ENCODE results near the gene CIAPIN1.
"Not testable (repeated sequence)": the region's sequence is repeated elsewhere in the genome, so short reads cannot be mapped to it uniquely, and the experiment has no call there.

The CIAPIN1 gene

GRCh38 chr16:57462209-57462977, 15.2 kb upstream of the CIAPIN1 start, which contains the start of gene POLR2C:
TSS of gene POLR2C (plus strand) at chr16:57462679. CDS start at chr16:57462725, 46 bp downstream.
- peak within 1 kb of the TSS; percentile 90 for H3K4me3 ChIP-seq (replicated peaks; ENCODE audit: low read depth, low read length)
- peak; percentile 95 for TF ChIP-seq CTCF (IDR thresholded peaks at IDR 0.05; ENCODE audit: low read length, missing control alignments)
- peak; percentile 90 for DNase-seq (ENCODE audit: low read depth)

DNA sequence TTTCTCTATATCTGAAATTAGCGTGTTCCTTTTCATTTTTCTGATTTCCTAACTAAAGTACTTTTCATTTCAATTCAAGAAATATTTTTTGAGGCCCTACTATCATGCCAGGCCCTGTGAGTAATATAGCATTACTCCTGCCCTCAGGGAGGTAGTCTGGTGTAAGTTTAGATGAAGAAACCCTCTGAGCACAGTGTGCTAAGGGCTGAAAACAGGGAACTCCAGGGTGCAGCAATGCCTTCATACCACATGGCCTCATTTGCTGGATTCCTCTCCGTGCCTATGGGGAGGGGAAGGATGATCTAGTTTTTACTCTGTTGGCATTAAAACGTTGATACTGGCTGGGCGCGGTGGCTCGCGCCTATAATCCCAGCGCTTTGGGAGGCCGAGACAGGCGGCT, 4.8 kb upstream of the CIAPIN1 start:
- H3K4me3 ChIP-seq (replicated peaks; ENCODE audit: low read depth, low read length), result no peak overlapping the region
- no peak for DNase-seq (ENCODE audit: low read depth)
- no peak for TF ChIP-seq CTCF (IDR thresholded peaks at IDR 0.05; ENCODE audit: low read length, missing control alignments)

- peak overlapping the region; percentile 94 for H3K4me3 ChIP-seq (replicated peaks; ENCODE audit: low read depth, low read length)
- peak; percentile 34 for DNase-seq (ENCODE audit: low read depth)
- TF ChIP-seq CTCF (IDR thresholded peaks at IDR 0.05; ENCODE audit: low read length, missing control alignments), result no peak
Observed at GRCh38 chr16:57446531-57447185, 527 bp downstream of the CIAPIN1 start.

DNA sequence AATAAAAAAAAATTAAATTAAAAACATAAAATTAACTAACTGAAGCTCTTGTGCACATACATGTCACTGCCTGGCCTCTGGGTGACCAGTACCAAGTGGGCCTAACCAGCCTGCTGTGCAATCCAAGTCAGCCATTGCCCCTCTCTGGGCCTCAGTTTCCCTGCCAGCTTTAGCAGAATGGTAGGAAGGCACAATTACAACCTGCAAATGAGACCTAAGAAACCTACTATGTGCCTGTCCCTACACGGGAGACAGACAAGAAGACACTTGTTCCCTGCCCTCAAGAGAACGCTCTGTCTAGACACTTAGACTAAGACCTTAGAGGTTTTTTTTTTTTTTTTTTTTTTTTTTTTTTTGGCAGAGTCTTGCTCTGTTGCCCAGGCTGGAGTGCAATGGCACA, 1.7 kb downstream of the CIAPIN1 start:
- no peak for TF ChIP-seq CTCF (IDR thresholded peaks at IDR 0.05; ENCODE audit: low read length, missing control alignments)
- DNase-seq (ENCODE audit: low read depth), result no peak
- no peak overlapping the region for H3K4me3 ChIP-seq (replicated peaks; ENCODE audit: low read depth, low read length)

- peak; percentile 27 for DNase-seq (ENCODE audit: low read depth)
- no peak for TF ChIP-seq CTCF (IDR thresholded peaks at IDR 0.05; ENCODE audit: low read length, missing control alignments)
- H3K4me3 ChIP-seq (replicated peaks; ENCODE audit: low read depth, low read length), result no peak overlapping the region
Observed at GRCh38 chr16:57444711-57445110, 2.5 kb downstream of the CIAPIN1 start.

DNA sequence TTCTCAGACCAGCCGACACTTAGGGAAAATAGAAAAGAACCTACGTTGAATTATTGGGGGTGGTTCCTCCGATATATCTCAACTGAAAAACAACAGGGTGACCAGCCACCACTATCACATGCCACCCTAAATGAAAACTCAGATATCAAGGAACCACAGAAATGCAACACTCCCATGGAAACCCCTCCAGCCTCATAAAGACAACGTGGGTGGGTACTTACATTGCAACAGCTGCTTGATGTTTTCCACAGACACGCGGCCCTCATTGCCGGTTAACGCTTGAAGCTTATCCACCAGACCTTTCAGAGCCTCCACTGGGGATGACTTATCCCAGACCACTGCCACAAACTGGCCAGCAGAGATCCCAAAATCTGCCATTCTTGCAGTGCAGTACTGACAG, 6.6 kb downstream of the CIAPIN1 start:
- not testable (repeated sequence) for DNase-seq (ENCODE audit: low read depth); H3K4me3 ChIP-seq (replicated peaks; ENCODE audit: low read depth, low read length)

GRCh38 chr16:57439947-57440346, 7.2 kb downstream of the CIAPIN1 start:
- H3K4me3 ChIP-seq (replicated peaks; ENCODE audit: low read depth, low read length); DNase-seq (ENCODE audit: low read depth): not testable (repeated sequence)

DNA sequence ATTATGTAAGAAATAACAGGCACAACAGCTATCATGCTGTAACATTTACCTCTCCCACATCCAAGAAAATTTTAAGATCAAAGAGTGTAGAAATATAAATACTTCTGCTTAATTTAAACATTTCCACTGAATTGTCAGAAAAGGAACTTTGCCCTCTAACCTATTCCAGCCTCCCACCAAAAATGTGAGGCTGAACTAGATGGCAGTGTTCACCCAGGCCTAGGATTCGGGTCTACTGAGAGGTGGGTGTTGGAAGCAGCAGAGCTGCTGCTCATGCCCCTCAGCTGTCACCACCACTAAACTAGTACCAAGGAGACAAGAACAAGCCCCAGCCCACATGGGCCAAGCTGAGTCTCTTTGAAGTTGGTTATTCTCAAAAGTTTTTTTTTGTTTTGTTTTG, 11.3 kb downstream of the CIAPIN1 start:
- H3K4me3 ChIP-seq (replicated peaks; ENCODE audit: low read depth, low read length), result no peak overlapping the region
- no peak for DNase-seq (ENCODE audit: low read depth)
- no peak for TF ChIP-seq CTCF (IDR thresholded peaks at IDR 0.05; ENCODE audit: low read length, missing control alignments)

Measured in fibroblast of pulmonary artery (primary cell).